COLO668 (cell line): ENCODE results near the gene CCDC175.

Experiments used
- DNase-seq: peaks from one replicate; lab custom pipeline; 2025; ENCODE audit not compliant: unreplicated experiment; lab: John Stamatoyannopoulos, UW

The CCDC175 gene

GRCh38 chr14:59576332-59577294 is at the start of gene CCDC175:
CCDC175 (minus strand) TSS chr14:59576812; CDS start chr14:59576775, 37 bp downstream.
- DNase-seq: peak; percentile 97

- DNase-seq: no peak
Observed at GRCh38 chr14:59622631-59623030, 46.0 kb upstream of the CCDC175 start.

GRCh38 chr14:59619061-59619460 is 42.4 kb upstream of the CCDC175 start:
- no peak for DNase-seq

GRCh38 chr14:59601056-59601455 is 24.4 kb upstream of the CCDC175 start:
- no peak for DNase-seq

GRCh38 chr14:59600211-59600945 is 23.8 kb upstream of the CCDC175 start:
- DNase-seq: no peak

GRCh38 chr14:59595071-59595470 is 18.5 kb upstream of the CCDC175 start:
- DNase-seq: peak; percentile 74

GRCh38 chr14:59591641-59592370 is 15.2 kb upstream of the CCDC175 start:
- no peak for DNase-seq

GRCh38 chr14:59588101-59588500 is 11.5 kb upstream of the CCDC175 start:
- no peak for DNase-seq

GRCh38 chr14:59585891-59586554 is 9.4 kb upstream of the CCDC175 start:
- no peak for DNase-seq

GRCh38 chr14:59583755-59584154 is 7.1 kb upstream of the CCDC175 start:
- DNase-seq: no peak

- DNase-seq: no peak
Observed at GRCh38 chr14:59582845-59583509, 6.4 kb upstream of the CCDC175 start.

GRCh38 chr14:59582161-59582560 is 5.5 kb upstream of the CCDC175 start:
- DNase-seq: no peak

- no peak for DNase-seq
Observed at GRCh38 chr14:59580911-59581310, 4.3 kb upstream of the CCDC175 start.

GRCh38 chr14:59570122-59570521 is 6.5 kb downstream of the CCDC175 start:
- peak; percentile 24 for DNase-seq

- peak; percentile 64 for DNase-seq
Observed at GRCh38 chr14:59566725-59567124, 9.9 kb downstream of the CCDC175 start.

GRCh38 chr14:59566296-59566695 is 10.3 kb downstream of the CCDC175 start:
- no peak for DNase-seq

GRCh38 chr14:59565087-59565486 is 11.5 kb downstream of the CCDC175 start:
- no peak for DNase-seq

- no peak for DNase-seq
Observed at GRCh38 chr14:59564366-59564765, 12.2 kb downstream of the CCDC175 start.

- DNase-seq: no peak
Observed at GRCh38 chr14:59547310-59547709, 29.3 kb downstream of the CCDC175 start.

GRCh38 chr14:59543873-59544272 is 32.7 kb downstream of the CCDC175 start:
- no peak for DNase-seq
